HCT116 (cell line): Measurements from ENCODE around the gene CNR2. TPM values are rescaled to one million over a fixed set of nuclear protein-coding genes. Genes with fewer than 3 reads are reported as not detected.

Source experiments
- ATAC-seq: fragments of 200-7000 bp; cut with Tn5 transposase; 2 replicates; pipeline ENCODE4 v1.9.1; 2020; ENCODE audit warnings: mild to moderate bottlenecking, moderate library complexity
- BruUV-seq: library from RNA; stranded (reverse); fragments of 400-500 nt; replicated peaks from 2 replicates; lab custom pipeline; 2021; lab: Mats Ljungman, UMichigan
- CTCF ChIA-PET: fragments of 300-600 bp; sonication (Branson Sonifier 250); formaldehyde crosslinking; loops from one replicate; lab custom pipeline; 2021; ENCODE audit warnings: antibody characterized with exemption; lab: Charles Lee
- POLR2A ChIA-PET: fragments of 300-600, 350-600 bp; sonication (Branson Sonifier 250); formaldehyde crosslinking; loops from one replicate; lab custom pipeline; 2021; ENCODE audit warnings: antibody characterized with exemption; lab: Charles Lee
- RAD21 ChIA-PET, 2 experiments: fragments of 300-600 bp; sonication (Branson Sonifier 250); formaldehyde crosslinking; loops; one replicate each; lab custom pipeline; 2023; ENCODE audit warnings: low total read pairs in 2 of 2; ENCODE audit not compliant: uncharacterized antibody in 2 of 2, unreplicated experiment in 2 of 2, low non-redundant PET in 1 of 2; lab: Charles Lee
- DNase-seq: peaks from one replicate; pipeline ENCODE4 v3.0.0-alpha.2; 2010; ENCODE audit warnings: low read depth, low spot score
- H2AFZ ChIP-seq: fragments of 200-600 bp; shearing (Covaris generic), sonication (generic); 2 replicates; pipeline ENCODE4 v1.6.1; 2017; ENCODE audit warnings: low read depth, mixed run types, mixed read lengths, antibody characterized with exemption, low read length; ENCODE audit not compliant: poor library complexity, severe bottlenecking
- H3K27ac ChIP-seq: 2 replicates; pipeline ENCODE4 v1.5.1; 2012; ENCODE audit warnings: low read depth, low read length
- H3K27me3 ChIP-seq: fragments of 200-600 bp; sonication (generic); 2 replicates; pipeline ENCODE4 v1.6.1; 2016; ENCODE audit warnings: mixed run types, low read length, mixed read lengths; ENCODE audit not compliant: insufficient read depth
- H3K36me3 ChIP-seq, 2 experiments: fragments of 200-500 bp in 1 of 2; fragments of 200-600 bp in 1 of 2; sonication (Bioruptor generic) in 1 of 2; sonication (generic) in 1 of 2; 2 replicates each; pipeline versions ENCODE4 v1.5.1 to v1.6.1; 2014 to 2016; ENCODE audit warnings: low read length in 2 of 2, inconsistent platforms in 1 of 2, mixed read lengths in 1 of 2, mixed run types in 1 of 2; ENCODE audit not compliant: insufficient read depth in 2 of 2, control insufficient read depth in 1 of 2
- H3K4me1 ChIP-seq, 2 experiments: fragments of 200-600 bp in 1 of 2; sonication (generic) in 1 of 2; 2 replicates each; pipeline versions ENCODE4 v1.5.1 to v1.6.1; 2012 to 2017; ENCODE audit warnings: low read length in 2 of 2, inconsistent platforms in 1 of 2, mild to moderate bottlenecking in 1 of 2, mixed read lengths in 1 of 2, mixed run types in 1 of 2, moderate library complexity in 1 of 2; ENCODE audit not compliant: insufficient read depth in 2 of 2, control insufficient read depth in 1 of 2
- H3K4me2 ChIP-seq: fragments of 200-600 bp; sonication (generic); 2 replicates; pipeline ENCODE4 v1.6.1; 2017; ENCODE audit warnings: mixed run types, low read length, mixed read lengths
- H3K4me3 ChIP-seq, 2 experiments: fragments of 200-600 bp in 1 of 2; sonication (generic) in 1 of 2; replicated peaks in 1 of 2; 2 replicates each; pipeline ENCODE4 v1.5.1; 2011 to 2016; ENCODE audit warnings: low read length in 2 of 2, control low read depth in 1 of 2, low read depth in 1 of 2, mild to moderate bottlenecking in 1 of 2, mixed read lengths in 1 of 2, mixed run types in 1 of 2
- H3K79me2 ChIP-seq: fragments of 200-600 bp; sonication (generic); 2 replicates; pipeline ENCODE4 v1.6.1; 2017; ENCODE audit warnings: mild to moderate bottlenecking, mixed run types, low read length, moderate library complexity, mixed read lengths; ENCODE audit not compliant: insufficient read depth
- H3K9ac ChIP-seq: fragments of 200-600 bp; sonication (generic); 2 replicates; pipeline ENCODE4 v1.6.1; 2016; ENCODE audit warnings: low read length, mixed read lengths
- H3K9me2 ChIP-seq: fragments of 200-600 bp; sonication (generic), shearing (Covaris generic); 2 replicates; pipeline ENCODE4 v1.6.1; 2017; ENCODE audit warnings: mixed run types, mild to moderate bottlenecking, moderate library complexity; ENCODE audit not compliant: insufficient read depth
- H3K9me3 ChIP-seq, 2 experiments: fragments of 200-500 bp in 1 of 2; fragments of 200-600 bp in 1 of 2; sonication (Bioruptor generic) in 1 of 2; sonication (generic) in 1 of 2; 2 replicates each; pipeline ENCODE4 v1.6.1; 2014 to 2017; ENCODE audit warnings: low read length in 2 of 2, mixed read lengths in 2 of 2, inconsistent platforms in 1 of 2, low read depth in 1 of 2, mild to moderate bottlenecking in 1 of 2, mixed run types in 1 of 2, moderate library complexity in 1 of 2; ENCODE audit not compliant: control insufficient read depth in 1 of 2, insufficient read depth in 1 of 2
- H4K20me1 ChIP-seq: fragments of 200-600 bp; sonication (generic), shearing (Covaris generic); 2 replicates; pipeline ENCODE4 v1.6.1; 2017; ENCODE audit warnings: mixed run types, mild to moderate bottlenecking, moderate library complexity; ENCODE audit not compliant: insufficient read depth
- CBX3 ChIP-seq: IDR thresholded peaks from 2 replicates; pipeline ENCODE4 v1.6.1; 2012; ENCODE audit warnings: low read depth
- CEBPB ChIP-seq: IDR thresholded peaks from 2 replicates; pipeline ENCODE4 v1.6.1; 2012; ENCODE audit warnings: low read depth
- EZH2 ChIP-seq: fragments of 200-600 bp; sonication (generic); IDR thresholded peaks from 2 replicates; pipeline ENCODE4 v1.6.1; 2017; ENCODE audit warnings: antibody characterized with exemption, mixed run types
- EZH2phosphoT487 ChIP-seq: fragments of 200-600 bp; IDR thresholded peaks from 2 replicates; pipeline ENCODE4 v1.6.1; 2018; ENCODE audit warnings: antibody characterized with exemption, borderline replicate concordance
- FOSL1 ChIP-seq: IDR thresholded peaks from 2 replicates; pipeline ENCODE4 v1.6.1; 2012; ENCODE audit warnings: low read depth
- RAD21 ChIP-seq: IDR thresholded peaks from 2 replicates; pipeline ENCODE4 v1.6.1; 2012; ENCODE audit warnings: low read depth, mild to moderate bottlenecking
- SIN3A ChIP-seq: IDR thresholded peaks from 2 replicates; pipeline ENCODE4 v1.6.1; 2012; ENCODE audit warnings: low read depth
- SP1 ChIP-seq: IDR thresholded peaks from 2 replicates; pipeline ENCODE4 v1.6.1; 2012; ENCODE audit warnings: low read depth
- SRF ChIP-seq: IDR thresholded peaks from 2 replicates; pipeline ENCODE4 v1.6.1; 2012; ENCODE audit warnings: low read depth
- TCF7L2 ChIP-seq: IDR thresholded peaks from 2 replicates; pipeline ENCODE4 v1.7.0; 2011; ENCODE audit warnings: borderline replicate concordance, inconsistent platforms; ENCODE audit not compliant: insufficient read depth, insufficient read length; ENCODE audit errors: extremely low read depth
- YY1 ChIP-seq: IDR thresholded peaks from 2 replicates; pipeline ENCODE4 v1.6.1; 2011; ENCODE audit warnings: low read length, low read depth, moderate library complexity, mild to moderate bottlenecking; ENCODE audit not compliant: insufficient replicate concordance; ENCODE audit errors: extremely low read depth
- ZFX ChIP-seq: fragments of 450-650 bp; IDR thresholded peaks from 2 replicates; pipeline ENCODE4 v1.6.1; 2017
- ZNF274 ChIP-seq: fragments of 200-500 bp; sonication (Bioruptor generic); IDR thresholded peaks from 2 replicates; pipeline ENCODE4 v1.6.1; 2014; ENCODE audit warnings: mild to moderate bottlenecking, low read depth, low read length, inconsistent platforms
- intact Hi-C: fragments of 100-400 bp; cut with micrococcal nuclease; formaldehyde crosslinking; loops from 2 replicates; pipeline ENCODE4 v1.10.0; 2022
- total RNA-seq: library from RNA; stranded (reverse); gene quantifications from one replicate; pipeline ENCODE4 v1.2.1, GENCODE V29; 2021; ENCODE audit not compliant: unreplicated experiment
- TF ChIP-seq, protein P1 (sequence below): IDR thresholded peaks from 2 replicates; pipeline ENCODE4 v1.6.1; 2011; ENCODE audit warnings: mild to moderate bottlenecking, low read length, moderate library complexity; ENCODE audit not compliant: insufficient replicate concordance; ENCODE audit errors: extremely low read depth
- TF ChIP-seq, protein P2 (sequence below): IDR thresholded peaks from 2 replicates; pipeline ENCODE4 v1.6.1; 2012
- TF ChIP-seq, protein P3 (sequence below): IDR thresholded peaks from 2 replicates; pipeline ENCODE4 v1.6.1; 2012

Gene CNR2
- total RNA-seq, 1 experiment from 2014 or later: 0.05 TPM

DNA sequence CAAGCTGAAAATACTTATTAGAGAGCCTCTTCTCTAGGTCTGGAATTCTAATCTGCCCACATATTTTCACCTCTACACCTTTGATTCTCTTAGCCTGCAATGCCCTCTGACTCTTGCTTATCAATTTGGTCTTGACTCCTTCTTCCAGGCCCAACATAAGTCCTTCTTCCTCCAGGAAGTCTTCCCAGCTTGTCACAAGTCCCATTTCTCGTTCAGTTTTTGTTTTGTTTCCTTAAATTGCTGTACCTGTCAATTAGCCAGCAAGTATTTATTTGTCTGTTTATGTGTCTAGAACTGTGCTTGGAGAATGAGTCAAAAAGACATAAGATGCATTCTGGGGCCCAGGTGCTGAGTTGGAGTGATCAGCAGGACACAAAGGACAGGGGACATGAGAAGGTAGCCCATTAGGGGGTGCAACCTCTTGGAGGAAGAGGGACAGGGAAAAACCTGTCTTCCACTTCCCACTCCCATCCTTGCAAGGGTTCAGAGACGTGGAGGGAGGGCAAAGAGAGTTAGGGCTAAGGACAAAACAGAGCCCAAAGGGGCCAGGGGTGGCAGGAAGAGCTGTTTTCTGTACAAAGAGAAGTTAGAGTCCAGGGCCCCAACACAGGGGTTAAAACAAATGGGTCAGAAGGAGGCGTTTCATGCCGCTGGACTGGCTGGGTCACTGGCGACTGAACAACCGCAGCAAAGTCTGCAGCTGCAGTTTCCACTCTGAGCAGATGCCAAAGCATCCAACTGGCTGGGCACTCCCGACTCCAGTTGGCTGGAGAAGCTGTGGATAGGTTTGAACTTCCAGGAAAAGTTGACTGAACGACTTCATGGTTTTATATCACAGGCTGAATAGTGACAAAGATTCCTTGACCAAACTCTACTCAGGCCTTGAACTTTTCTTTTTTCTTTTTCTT, 10.7 kb upstream of the CNR2 start:
- H3K4me2 ChIP-seq: no peak overlapping the region
- intact Hi-C loops: no loop called here
- H3K36me3 ChIP-seq: no peaks in the 10 kb centered on the region
- TF ChIP-seq EZH2 (no peak), SRF (no peak), ZFX (no peak), ZNF274 (no peak), FOSL1 (no peak), YY1 (no peak)
- H3K9ac ChIP-seq: no peak overlapping the region
- no peaks in the 10 kb centered on the region for H4K20me1 ChIP-seq
- no peaks in the 10 kb centered on the region for H3K9me3 ChIP-seq
- H3K4me1 ChIP-seq: peaks cover 4 to 14% of the 10 kb centered on the region in 2 experiments; a peak in 3 of 4 replicates
- H3K9me2 ChIP-seq: no peaks in the 10 kb centered on the region
- no peaks in the 10 kb centered on the region for H3K27me3 ChIP-seq
- POLR2A ChIA-PET: no interaction called here
- CTCF ChIA-PET: interaction anchor here (0.9 kb wide), 1 partner anchor 201 kb away, joined by 3 read pairs; no protein-coding TSS in a partner anchor
- RAD21 ChIA-PET: no interaction called here
- DNase-seq (no peak), ATAC-seq (no peak)
- BruUV-seq: no TSS peak
- H3K27ac ChIP-seq: no peak overlapping the region
- no peak overlapping the region for H3K4me3 ChIP-seq
- H3K79me2 ChIP-seq: no peaks in the 10 kb centered on the region
- H2AFZ ChIP-seq: no peak overlapping the region

DNA sequence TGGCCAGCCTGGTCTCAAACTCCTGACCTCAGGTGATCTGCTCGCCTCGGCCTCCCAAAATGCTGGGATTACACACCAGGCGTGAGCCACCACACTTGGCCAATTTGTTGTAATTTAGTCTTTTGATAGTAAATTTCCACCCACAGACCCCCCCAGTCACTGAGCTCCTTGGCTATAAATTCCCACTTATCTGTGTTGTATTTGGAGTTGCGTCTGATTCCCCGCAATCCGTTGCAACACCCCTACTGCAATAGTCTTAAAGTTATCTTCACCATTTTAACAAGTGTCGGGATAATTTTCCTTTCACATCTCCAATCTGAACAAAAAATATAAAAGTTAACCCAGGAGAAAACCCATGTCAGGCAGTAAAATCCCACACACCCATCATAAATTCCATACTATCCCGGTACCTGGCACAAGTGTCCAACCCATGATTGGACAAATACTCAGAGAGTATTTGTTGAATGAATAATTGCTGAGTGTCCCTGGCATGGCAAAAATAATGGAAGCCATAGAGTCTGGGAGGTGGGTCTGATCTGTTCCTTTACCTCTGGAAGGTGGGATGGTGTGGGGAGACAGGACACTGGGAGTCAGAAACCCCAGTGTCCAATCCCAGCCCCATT, 9.3 kb upstream of the CNR2 start:
- Histone ChIP-seq H3K4me2 (no peak overlapping the region), H2AFZ (no peak overlapping the region), H3K9ac (no peak overlapping the region), H4K20me1 (no peaks in the 10 kb centered on the region), H3K79me2 (no peaks in the 10 kb centered on the region), H3K36me3 (no peaks in the 10 kb centered on the region), H3K9me2 (no peaks in the 10 kb centered on the region), H3K27me3 (no peaks in the 10 kb centered on the region), H3K4me3 (no peak overlapping the region)
- ChIA-PET RAD21 (no interaction called here), CTCF (interaction anchor here (0.9 kb wide), 1 partner anchor 200 kb away, joined by 3 read pairs; no protein-coding TSS in a partner anchor), POLR2A (no interaction called here)
- DNase-seq: no peak
- intact Hi-C loops: no loop called here
- no TSS peak for BruUV-seq
- no peak for TF ChIP-seq YY1
- no peak for TF ChIP-seq SP1
- TF ChIP-seq CBX3: no peak
- TF ChIP-seq TCF7L2: no peak
- TF ChIP-seq, protein P1, sequence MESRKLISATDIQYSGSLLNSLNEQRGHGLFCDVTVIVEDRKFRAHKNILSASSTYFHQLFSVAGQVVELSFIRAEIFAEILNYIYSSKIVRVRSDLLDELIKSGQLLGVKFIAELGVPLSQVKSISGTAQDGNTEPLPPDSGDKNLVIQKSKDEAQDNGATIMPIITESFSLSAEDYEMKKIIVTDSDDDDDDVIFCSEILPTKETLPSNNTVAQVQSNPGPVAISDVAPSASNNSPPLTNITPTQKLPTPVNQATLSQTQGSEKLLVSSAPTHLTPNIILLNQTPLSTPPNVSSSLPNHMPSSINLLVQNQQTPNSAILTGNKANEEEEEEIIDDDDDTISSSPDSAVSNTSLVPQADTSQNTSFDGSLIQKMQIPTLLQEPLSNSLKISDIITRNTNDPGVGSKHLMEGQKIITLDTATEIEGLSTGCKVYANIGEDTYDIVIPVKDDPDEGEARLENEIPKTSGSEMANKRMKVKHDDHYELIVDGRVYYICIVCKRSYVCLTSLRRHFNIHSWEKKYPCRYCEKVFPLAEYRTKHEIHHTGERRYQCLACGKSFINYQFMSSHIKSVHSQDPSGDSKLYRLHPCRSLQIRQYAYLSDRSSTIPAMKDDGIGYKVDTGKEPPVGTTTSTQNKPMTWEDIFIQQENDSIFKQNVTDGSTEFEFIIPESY: no peak
- no peak for TF ChIP-seq SIN3A
- TF ChIP-seq FOSL1: no peak
- TF ChIP-seq, protein P2, sequence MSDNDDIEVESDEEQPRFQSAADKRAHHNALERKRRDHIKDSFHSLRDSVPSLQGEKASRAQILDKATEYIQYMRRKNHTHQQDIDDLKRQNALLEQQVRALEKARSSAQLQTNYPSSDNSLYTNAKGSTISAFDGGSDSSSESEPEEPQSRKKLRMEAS: no peak
- TF ChIP-seq RAD21: no peak
- TF ChIP-seq CEBPB: no peak
- TF ChIP-seq EZH2phosphoT487: no peak
- no peak for TF ChIP-seq ZNF274
- TF ChIP-seq, protein P3, sequence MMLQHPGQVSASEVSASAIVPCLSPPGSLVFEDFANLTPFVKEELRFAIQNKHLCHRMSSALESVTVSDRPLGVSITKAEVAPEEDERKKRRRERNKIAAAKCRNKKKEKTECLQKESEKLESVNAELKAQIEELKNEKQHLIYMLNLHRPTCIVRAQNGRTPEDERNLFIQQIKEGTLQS: no peak
- TF ChIP-seq, all 23 proteins: peak for 0
- H3K9me3 ChIP-seq: no peaks in the 10 kb centered on the region
- no peak for ATAC-seq
- H3K4me1 ChIP-seq: peaks cover 4 to 14% of the 10 kb centered on the region in 2 experiments; a peak in 3 of 4 replicates
- H3K27ac ChIP-seq: no peak overlapping the region
